NCI-H2171 treated with DMSO at 0.1 percent for 48 hours (cell line): ENCODE data around the gene ATAD2B.
"Not testable (repeated sequence)": the region's sequence is repeated elsewhere in the genome, so short reads cannot be mapped to it uniquely, and the experiment has no call there.

Source experiments
- DNase-seq: peaks from one replicate; lab custom pipeline; 2025; lab: John Stamatoyannopoulos, UW

ATAD2B gene

GRCh38 chr2:23791030-23791429 lies 135.9 kb downstream of the ATAD2B start:
- no peak for DNase-seq

DNA sequence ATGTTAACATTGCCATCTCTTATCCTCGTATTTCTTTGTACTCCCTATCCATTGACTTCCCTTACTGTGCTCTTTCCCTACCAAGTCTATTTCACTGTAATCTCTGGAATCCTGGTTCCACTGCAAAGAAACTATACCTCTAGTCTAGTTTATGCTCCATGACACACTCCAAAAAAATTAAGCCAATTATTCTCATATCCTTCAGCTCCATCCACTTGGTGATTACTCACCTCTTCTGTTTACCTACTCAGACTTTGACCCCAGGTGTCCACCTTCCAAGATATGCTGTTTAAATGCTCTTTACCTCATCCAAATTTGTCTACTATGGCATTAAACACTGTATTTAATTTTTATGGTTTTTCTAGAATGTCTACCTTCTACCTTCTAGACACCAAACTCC lies 137.9 kb downstream of the ATAD2B start:
- DNase-seq, result no peak

GRCh38 chr2:23788100-23788499 lies 138.8 kb downstream of the ATAD2B start:
- DNase-seq, result no peak

DNA sequence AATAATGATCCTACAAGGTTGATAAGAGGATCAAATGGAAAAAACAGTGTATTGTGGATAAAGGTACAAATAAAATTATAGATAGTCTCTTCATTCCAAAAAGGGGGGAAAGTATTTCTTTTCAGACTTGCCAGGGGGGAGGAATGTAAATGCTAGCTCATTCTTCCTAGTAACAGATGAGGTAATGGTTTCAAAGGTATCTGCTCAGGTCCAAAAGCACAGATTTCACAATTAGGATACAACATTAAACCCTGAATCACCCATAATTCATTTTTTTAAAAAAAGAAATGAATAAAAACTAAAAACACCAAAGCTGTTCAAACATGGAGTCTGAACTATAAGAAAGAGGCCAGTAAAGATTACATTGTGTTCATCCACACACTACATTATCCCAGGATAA lies 142.0 kb downstream of the ATAD2B start:
- no peak for DNase-seq

GRCh38 chr2:23782646-23783045 lies 144.3 kb downstream of the ATAD2B start:
- no peak for DNase-seq

DNA sequence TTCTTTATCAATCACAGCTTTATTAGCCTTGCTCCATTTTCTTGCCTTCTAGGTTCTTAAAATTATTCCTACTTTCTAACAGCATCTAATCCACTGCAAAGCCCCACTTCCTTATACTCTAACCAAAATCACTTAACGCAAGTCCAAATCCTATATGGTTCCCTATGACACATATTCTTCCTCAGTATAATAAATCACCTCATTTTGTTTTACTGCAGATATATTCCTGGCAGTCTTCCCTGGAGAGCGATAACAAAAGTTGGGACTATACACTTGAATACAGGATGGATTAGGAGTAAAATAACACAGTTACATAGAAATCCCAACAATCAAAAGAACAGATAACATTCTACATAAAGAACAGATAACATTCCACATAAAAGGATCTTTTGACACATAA lies 144.8 kb downstream of the ATAD2B start:
- DNase-seq, result no peak

- DNase-seq, result not testable (repeated sequence)
Measured at GRCh38 chr2:23780465-23780864, 146.5 kb downstream of the ATAD2B start.

GRCh38 chr2:23777826-23778225 lies 149.1 kb downstream of the ATAD2B start:
- DNase-seq, result no peak

GRCh38 chr2:23776021-23776420 lies 150.9 kb downstream of the ATAD2B start:
- DNase-seq, result no peak

- no peak for DNase-seq
Measured at GRCh38 chr2:23772684-23773083, 154.2 kb downstream of the ATAD2B start.

DNA sequence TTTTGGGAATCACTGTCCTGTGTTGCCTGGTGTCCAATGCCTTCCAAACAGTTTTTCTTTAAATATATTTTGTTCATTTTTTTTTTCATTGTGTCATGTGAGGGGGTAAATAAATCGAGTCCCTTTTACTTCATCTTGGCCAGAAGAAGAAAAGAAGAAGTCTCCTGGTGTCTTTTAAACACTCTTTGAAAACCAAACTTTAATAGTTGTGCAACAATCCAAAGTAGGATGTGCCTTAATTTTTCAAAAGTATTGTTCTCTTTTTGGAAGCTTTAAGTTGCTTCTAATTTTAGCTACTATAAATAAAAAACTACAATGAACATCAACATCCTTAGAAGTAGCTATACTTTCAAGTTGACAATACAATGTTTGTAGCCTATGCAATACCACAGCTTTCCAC lies 154.9 kb downstream of the ATAD2B start:
- DNase-seq, result no peak

DNA sequence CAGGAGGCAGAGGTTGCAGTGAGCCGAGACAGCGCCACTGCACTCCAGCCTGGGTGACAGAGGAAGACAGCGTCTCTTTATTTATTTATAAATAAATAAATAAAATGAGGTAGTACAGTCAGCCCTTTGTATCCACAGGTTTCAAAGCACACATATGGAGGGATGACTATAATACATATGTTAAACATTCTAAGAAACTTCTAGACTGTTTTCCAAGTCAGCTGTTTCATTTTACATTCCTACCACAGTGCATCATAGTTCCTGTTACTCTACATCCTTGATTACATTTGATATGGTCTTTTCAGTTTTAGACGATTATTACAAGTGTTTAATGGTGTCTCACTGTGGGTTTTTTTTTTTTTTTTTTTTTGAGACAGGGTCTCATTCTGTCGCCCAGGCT lies 157.6 kb downstream of the ATAD2B start:
- DNase-seq, result no peak

DNA sequence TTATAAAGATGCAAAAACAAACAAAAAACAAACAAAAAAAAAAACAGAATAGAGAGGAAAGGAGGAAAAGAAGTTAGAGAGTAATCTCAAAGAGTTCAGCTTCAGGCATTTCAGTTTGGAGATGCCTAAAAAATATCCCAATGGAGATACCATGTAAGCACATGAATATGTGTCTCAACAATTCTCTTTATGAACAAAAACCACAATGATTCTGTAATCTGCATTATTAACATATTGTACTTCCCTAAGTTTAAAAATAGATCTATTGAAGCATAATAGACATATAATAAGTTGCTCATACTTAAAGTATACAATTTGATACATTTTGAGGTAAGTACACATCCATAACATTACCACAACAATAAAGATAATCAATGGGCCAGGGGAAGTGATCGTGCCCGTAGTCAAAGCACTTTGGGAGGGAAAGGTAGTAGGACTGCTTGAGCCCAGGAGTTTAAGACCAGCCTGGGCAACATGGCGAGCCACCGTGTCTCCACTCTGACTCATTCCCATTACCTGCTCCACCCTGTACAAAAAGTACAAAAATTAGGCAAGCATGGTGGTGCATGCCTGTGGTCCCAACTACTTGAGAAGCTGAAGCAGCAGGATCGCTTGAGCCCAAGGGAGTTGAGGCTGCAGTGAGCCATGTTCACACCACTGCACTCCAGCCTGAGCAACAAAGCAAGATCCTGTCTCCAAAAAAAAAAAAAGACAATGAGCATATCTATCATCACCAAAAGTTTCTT lies 158.9 kb downstream of the ATAD2B start:
- no peak for DNase-seq

DNA sequence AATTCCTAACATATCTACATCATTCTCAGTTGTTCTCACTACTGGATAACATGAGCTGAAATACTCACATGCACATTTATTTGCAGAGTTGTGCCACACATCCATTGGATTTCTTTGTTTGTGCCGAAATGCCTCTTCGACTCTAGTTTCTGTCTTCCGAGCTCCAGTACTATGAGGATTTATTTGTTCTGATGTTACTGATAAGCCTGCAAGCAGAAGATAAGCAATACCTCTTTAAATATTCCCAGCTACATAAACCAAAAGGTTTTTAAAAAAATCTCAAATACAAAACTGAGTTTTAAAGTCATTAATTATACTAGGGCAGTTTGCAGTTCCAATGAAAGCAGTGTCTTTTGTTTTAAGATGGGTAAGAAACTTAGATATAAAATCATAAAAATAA lies 164.8 kb downstream of the ATAD2B start:
- no peak for DNase-seq

GRCh38 chr2:23761638-23762037 lies 165.3 kb downstream of the ATAD2B start:
- no peak for DNase-seq

DNA sequence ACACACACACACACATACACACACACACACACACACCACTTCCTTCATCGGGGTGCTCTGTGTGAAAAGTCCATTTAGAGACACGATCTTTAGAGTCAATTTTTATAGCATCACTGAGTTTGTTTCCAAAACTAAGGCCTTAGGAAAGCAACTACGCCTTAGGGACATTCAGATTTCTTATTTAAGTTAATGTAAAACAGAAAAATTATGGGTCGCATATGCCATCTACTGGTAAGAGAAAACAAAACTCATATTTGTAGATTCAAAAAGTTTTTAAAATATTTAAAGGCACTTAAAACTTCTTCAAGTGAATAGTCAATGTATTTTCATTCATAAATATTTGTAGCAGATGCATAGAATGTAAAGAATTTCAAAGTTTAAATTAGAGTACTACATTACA lies 166.2 kb downstream of the ATAD2B start:
- DNase-seq, result peak; percentile 73

DNA sequence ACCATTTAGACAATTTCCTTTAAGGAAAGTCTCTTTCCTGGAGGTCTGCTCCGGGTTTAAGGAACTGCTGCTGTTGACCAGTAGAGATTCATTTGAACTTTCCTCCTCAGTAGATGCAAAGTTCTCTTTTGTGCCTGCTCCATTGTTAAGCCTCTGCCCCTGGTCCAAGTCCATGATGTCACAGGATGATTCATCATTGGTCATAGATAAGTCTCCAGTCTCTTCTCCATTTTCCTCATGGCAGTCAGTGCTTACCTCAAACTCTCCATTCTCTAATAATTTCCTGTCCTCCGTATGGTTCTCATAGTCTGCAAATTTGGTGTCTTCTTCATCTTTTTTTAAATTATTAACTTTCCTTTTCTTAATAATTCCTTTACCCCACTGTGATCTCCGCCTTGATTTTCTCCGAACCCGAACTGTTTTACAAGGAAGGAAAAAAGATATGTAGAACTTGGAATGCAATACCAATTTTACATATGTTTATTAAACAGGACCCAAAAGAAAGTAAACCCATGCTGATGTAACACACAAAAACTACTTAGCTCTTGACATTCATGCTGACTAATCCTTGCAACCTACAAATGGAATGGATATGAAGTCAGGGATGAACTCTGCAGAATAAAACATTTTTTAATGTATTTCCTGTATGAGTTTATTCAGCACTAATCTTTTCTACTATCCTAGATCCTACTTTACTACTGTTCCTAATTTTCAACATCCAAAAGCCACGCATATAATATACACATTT lies 169.1 kb downstream of the ATAD2B start:
- no peak for DNase-seq

DNA sequence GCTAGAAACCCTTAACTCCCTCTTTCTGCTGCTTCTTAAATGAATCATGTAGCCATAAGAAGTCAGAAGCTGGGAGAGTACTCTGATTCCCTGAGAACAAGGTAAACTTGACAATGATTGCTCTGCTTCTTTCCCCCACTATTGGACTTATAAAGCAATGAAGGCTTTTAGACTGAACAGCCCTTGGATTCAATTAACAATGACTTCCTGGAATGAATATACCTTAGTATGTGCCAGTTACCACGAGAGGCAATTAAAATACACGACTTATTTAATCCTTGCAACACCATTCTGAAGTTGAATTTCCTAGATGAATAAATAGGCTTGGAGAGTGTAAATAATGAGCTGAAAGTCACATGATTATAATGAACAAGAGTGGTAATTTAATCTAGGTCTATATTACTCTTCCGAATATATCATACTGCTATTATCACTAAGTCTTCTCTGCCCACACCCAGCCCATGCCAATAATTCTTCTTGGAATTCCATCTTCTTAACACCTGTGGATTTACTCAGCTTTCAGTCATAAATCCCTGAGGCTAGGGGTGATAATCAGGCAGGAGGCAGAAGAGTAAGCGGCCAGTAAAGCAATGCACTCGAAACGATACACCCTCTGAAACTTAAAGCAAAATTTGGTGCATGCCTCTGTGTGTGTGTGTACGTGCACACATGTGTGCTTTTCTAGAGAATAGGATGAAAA lies 170.2 kb downstream of the ATAD2B start:
- DNase-seq, result no peak

DNA sequence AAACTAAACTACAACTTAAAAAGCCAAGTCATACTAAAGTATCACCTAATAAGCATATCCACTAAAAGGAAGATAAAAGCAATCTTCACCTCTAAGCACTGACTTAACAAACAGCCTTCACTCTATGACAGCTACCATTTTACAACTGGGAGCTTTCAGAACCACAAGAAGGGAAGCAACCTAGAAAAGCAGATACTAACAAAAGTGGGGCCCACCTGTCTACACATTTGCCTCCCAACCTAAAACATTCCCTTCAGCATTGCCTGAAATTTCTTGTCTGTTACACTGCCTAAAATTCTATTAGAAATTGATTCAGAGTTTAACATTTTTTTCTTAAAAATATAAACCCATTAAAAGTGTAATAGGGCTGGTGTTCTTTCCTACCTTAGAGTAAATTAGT lies 172.0 kb downstream of the ATAD2B start:
- no peak for DNase-seq

- no peak for DNase-seq
Measured at GRCh38 chr2:23753291-23754010, 173.5 kb downstream of the ATAD2B start.

GRCh38 chr2:23751747-23752265 lies 175.1 kb downstream of the ATAD2B start:
- no peak for DNase-seq
